Activated CD4-positive, CD25-positive, alpha-beta regulatory T cell (primary cell): ENCODE data around the gene TBCD.
"Not testable (repeated sequence)": the region's sequence is repeated elsewhere in the genome, so short reads cannot be mapped to it uniquely, and the experiment has no call there.

Source experiments
- DNase-seq, 4 experiments: peaks; one replicate each; lab custom pipeline; 2025; lab: John Stamatoyannopoulos, UW

TBCD gene

GRCh38 chr17:82940226-82941020, 188.6 kb downstream of the TBCD start:
- DNase-seq: no peak

GRCh38 chr17:82941021-82942001, 189.4 kb downstream of the TBCD start:
- no peak for DNase-seq

DNA sequence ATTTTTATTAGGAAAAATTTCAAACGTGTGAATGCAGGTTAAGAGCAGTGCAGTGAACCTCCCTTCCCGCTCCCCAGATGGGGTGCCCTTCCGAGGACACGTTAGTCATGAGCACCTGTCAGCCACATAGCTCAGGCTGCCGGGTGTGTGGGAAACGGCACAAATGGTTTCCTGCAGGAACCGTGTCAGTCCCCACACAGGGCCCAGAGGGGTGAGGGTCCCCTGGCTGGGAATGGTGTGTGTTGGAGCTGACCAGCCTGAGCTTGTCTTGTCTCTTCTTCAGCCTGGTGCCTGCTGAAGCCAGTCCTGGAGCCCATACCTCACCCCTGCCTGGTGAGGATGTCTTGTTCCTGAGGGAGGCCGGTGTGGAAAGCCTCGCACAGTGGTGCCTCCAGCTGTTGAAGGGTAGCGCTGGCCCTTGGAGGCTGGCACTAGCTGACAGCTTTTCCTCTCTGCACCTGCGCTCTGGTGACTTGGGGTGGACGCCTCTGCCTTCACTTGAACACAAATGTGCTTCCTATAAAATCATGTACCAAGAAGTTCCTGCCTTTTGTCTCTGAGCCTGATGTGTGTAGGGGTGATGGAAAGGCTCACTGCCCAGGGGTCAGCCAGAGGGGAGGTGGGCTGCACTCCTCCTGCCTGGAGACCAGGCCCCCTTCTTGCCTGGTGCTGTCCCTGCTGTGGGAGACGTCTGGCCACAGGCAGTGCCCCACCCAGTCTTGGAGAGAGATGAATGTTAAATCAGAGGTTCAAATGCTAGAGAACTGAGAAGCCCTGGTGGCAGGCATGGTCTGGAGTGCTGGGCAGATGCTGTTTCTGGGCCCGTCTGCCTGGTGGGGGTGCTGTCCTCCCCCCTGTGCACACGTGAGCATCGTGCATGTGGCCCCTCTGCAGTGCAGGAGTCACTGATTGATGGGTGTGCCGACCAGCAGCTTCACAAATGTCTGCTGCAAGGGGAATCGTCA, 190.6 kb downstream of the TBCD start:
- no peak for DNase-seq

- DNase-seq: no peak
These were observed 191.5 kb downstream of the TBCD start for GRCh38 chr17:82943339-82943738.

- no peak for DNase-seq
These were observed 191.9 kb downstream of the TBCD start for GRCh38 chr17:82943751-82944150.

DNA sequence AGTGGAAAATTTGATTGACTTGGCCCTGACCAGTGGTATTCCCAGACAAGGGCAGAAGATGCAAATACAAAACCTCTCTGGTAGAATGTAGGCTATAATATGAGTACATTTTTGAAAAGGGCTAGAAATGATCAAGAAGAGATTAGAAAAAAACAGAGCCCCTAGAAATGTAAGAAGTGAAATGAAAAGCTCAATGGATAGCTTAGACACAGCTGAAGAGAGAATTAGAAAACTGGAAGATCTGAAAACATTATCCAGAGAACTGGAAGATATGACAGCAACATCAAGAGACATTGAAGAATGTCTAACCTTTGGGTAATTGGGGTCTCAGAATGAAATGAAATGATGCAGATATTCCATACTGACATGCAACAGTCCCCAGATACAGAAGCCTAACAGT, 193.1 kb downstream of the TBCD start:
- no peak for DNase-seq

GRCh38 chr17:82946081-82946480, 194.2 kb downstream of the TBCD start:
- no peak for DNase-seq

- DNase-seq: no peak
These were observed 195.5 kb downstream of the TBCD start for GRCh38 chr17:82947051-82947991.

DNA sequence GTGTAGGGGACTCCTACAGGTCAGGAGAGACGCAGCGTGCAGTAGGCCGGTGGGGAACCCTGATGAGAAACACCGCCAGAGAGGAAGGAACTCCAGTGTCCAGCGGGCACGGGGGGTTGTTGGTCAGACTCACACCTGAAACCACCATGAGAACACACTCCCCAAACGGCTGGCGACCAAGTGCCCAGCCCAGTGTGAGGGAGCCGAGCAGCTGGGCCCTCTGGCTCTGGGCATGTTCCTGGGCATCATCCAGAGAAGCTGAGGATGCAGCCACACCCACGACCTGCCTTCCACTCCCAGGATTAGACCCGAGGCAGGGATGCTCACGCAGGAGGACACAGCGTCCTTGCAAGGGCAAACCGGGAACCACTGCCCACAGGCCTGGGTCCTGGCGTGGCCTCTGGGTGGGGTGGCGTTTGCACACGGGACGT, 196.2 kb downstream of the TBCD start:
- no peak for DNase-seq

DNA sequence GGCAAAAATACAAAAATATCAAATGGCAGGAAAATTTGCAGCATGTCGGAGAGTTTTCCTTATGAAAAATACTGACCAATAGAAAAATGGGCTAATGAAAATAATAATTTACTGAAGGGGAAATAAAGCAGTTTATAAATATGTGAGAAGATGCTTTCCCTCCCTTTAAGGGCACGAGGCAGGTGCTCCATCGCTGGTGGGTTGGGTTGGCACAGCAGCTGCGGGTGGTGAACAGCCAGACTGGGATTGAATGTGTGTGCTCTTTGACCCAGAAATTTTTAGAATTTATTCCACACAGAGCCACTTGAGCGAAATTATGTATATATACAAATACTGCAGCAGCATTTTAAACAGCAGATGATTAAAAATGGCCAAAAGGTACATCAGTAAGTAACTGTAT, 197.1 kb downstream of the TBCD start:
- DNase-seq: no peak

DNA sequence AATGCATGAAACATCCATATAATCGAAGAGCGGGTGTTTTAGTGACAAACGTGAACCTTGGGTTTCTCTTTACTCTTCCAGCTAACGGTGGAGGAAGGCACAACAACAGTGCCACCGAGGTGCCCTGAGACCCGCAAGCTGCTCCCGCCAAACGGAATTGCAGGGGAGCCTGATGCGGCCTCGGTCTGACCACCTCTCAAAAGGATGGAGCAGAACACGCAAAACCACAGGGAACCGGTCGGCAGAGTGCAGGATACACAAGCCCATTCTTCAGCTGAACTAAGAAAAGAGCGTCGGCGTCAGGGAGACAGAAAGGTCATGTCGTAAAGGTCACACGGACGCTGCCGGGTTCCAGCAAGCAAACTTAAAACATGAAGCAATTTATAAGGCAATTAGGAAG, 197.5 kb downstream of the TBCD start:
- no peak for DNase-seq

DNA sequence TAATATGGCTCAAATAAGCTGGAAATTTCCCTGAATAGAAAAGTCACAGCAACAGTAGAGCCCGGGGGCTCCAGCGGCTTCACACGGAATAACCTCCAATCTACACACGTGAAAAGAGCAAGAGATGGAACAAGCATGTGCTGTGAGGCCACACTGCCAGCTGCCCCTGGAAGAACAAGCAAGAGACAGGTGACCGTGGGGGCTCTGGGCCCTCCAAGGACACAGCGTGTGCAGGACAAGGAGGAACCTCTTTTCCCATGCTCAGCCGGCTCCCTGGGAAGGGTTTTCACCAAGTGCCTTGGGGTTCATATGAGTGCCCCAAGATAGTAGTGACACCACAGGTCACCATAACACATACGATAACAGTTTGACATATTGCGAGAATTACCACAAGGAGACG, 198.1 kb downstream of the TBCD start:
- DNase-seq: no peak

GRCh38 chr17:82950525-82951102, 198.7 kb downstream of the TBCD start:
- DNase-seq: no peak

DNA sequence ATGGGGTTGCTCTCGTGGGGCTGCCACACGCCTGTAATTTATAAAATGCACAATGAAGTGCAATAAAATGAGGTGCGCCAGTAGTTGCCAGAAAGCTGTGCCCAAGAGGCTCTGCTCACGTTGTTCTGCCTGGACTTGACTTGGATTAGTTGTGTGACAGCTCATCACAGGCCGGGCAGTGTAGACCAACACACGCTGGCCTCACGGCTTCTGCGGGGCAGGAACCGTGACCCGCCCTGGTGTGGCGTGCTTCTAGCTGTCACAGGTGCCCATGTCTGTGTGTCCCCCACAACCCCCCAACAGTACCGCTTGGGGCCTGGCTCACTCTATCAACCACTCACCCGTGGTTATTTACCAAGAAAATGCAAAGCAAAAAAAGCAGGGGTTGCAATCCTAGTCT, 200.2 kb downstream of the TBCD start:
- DNase-seq: no peak

GRCh38 chr17:82955106-82955505, 203.2 kb downstream of the TBCD start:
- DNase-seq: not testable (repeated sequence)

DNA sequence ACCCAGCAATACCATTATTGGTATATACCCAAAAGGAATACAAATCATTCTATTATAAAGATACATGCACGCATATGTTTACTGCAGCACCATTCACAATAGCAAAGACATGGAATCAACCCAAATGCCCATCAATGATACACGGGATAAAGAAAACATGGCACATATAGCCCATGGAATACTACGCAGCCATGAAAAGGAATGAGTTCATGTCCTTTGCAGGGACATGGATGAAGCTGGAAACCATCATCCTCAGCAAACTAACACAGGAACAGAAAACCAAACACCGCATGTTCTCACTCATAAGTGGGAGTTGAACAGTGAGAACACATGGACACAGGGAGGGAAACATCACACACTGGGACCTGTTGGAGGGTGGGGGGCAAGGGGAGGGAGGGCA, 203.8 kb downstream of the TBCD start:
- DNase-seq: not testable (repeated sequence)

DNA sequence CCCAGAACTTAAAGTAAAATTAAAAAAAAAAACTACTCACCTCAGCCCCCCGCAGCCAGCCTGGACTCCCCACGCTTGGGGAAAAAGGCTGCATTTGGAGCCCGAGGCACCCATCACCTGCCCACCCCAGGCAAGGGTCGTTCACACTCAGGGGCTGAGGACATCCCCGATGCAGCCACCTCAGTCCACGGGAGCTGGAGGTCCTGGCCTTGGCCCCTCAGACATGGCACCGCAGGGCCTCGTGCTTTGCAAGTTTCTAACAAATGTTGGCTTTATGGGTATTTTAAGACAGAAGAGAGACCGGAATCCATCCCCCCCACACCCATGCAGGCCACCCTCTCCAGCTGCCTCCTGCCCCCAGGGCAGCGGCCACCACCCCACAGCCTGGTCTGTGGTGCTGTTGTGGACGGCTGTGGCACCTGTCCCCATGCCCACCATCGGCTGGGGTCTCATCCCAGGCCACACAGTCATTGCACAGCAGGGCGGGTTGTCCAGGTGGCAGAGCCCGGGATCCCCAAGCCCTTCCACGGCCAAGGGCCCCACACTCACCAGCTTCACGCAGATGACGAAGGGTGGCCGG, 204.4 kb downstream of the TBCD start:
- DNase-seq: no peak

DNA sequence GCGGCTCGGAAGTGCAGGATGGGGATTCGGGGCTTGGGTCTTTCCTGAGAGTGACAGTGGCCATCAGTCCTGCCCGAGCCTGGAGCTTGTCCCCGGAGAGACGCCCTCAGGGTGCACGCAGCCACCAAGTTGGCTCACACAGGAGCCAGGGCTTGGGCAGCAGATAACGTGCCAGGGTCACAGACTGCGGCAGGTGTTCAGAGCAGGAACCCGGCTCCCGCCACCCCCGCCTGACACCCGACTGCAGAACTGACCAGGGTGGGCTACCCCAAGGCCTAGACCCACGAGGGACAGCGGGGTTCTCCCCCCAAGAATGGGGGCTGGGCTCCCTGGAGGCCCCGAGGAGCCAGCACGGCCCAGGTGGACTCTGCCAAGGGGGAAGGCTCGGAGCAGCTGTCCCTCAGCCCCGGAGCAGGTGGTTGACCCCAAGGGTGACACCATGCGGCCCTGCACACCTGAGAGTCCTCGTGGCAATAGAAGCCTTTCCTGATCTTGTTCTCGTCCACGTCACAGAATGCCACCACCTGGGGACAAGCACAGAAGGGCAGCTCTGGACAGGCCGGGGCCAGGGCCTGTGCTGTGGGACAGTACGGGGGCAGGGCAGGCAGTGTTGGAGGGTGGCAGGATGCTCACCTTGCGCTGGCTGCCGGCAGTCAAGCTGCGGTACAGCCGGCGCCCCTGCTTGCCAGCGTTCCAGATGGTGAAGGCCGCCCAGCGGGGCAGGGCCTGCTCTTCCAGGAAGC, 205.0 kb downstream of the TBCD start:
- DNase-seq: no peak

- DNase-seq: no peak
These were observed 205.6 kb downstream of the TBCD start for GRCh38 chr17:82957469-82957795.
